Endothelial cell (in vitro differentiated cells): ENCODE data around the gene TMC1. TPM values are rescaled to one million over a fixed set of nuclear protein-coding genes. Genes with fewer than 3 reads are reported as not detected.

ENCODE experiments used
- DNase-seq: peaks from one replicate; pipeline ENCODE4 v3.0.0; 2021; ENCODE audit warnings: low spot score
- H3K27ac Mint-ChIP-seq: one replicate; pipeline ENCODE4 v1.8.0; 2021; ENCODE audit warnings: mixed read lengths, inconsistent platforms; ENCODE audit not compliant: unreplicated experiment
- H3K27me3 Mint-ChIP-seq: one replicate; pipeline ENCODE4 v1.8.0; 2021; ENCODE audit warnings: mild to moderate bottlenecking, moderate library complexity, mixed read lengths, inconsistent platforms; ENCODE audit not compliant: unreplicated experiment
- H3K36me3 Mint-ChIP-seq: one replicate; pipeline ENCODE4 v1.8.0; 2021; ENCODE audit warnings: mild to moderate bottlenecking, low read depth, mixed read lengths, inconsistent platforms; ENCODE audit not compliant: unreplicated experiment
- H3K4me1 Mint-ChIP-seq: one replicate; pipeline ENCODE4 v1.8.0; 2021; ENCODE audit warnings: mild to moderate bottlenecking, mixed read lengths, inconsistent platforms; ENCODE audit not compliant: unreplicated experiment
- H3K4me3 Mint-ChIP-seq: one replicate; pipeline ENCODE4 v1.8.0; 2021; ENCODE audit warnings: mild to moderate bottlenecking, mixed read lengths, inconsistent platforms; ENCODE audit not compliant: unreplicated experiment
- H3K9me3 Mint-ChIP-seq: one replicate; pipeline ENCODE4 v1.8.0; 2021; ENCODE audit warnings: mixed read lengths, inconsistent platforms; ENCODE audit not compliant: unreplicated experiment
- CTCF ChIP-seq: fragments of 200-600 bp; sonication (generic); IDR thresholded peaks from one replicate; pipeline ENCODE4 v1.5.0; 2021; ENCODE audit warnings: antibody characterized with exemption; ENCODE audit not compliant: unreplicated experiment
- total RNA-seq: library from RNA; stranded (reverse); fragmentation: NEBNext Ultra II Directional; extraction: Animal tissue kit (Norgen Biotek cat#: 25700); gene quantifications from one replicate; pipeline ENCODE4 v1.2.1, GENCODE V29; 2021; ENCODE audit not compliant: unreplicated experiment

Gene TMC1
- total RNA-seq, 1 donor from 2014 or later, result not detected

DNA sequence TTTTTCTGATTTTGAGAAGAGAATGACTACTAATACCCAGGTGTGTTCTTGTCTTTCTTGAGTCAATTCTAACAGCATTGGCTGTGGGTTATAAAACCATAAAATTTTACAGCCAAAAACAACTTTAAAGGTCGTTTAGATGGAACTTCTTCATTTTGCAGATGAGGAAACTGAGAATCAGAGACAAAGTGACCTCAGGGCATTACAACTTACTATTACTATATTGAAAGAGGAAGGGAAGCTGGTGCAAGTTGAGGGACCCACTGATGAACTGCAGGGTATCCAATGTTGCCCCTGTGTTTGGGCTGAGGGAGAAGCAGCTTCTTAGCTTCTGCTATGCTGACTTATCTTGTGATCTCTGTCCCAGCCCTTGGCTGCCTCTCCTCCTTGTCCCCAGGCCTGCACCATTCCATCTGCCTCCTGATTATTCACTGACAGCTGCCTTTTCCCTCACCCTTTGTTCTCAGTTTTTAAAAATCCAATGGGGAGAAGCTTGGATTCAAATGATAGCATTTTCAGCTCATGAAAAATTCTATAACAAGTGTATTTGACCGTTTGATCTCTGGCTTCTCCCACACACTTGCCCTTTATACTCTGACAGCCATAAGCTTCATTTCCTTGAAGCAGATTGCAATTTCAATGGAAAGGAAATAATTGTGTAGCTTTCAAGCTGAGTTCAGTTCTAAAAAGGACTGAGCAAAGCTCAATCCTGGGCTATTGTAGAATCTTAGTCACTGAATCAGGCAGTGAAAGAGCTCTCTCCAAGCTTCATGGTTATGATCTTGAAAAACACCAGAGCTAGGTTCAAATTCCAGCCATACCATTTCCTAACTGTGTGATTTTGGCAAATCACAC, 68.5 kb downstream of the TMC1 start:
- H3K36me3 Mint-ChIP-seq, result no peaks in the 10 kb centered on the region
- no peak overlapping the region for H3K4me3 Mint-ChIP-seq
- no peak overlapping the region for H3K27ac Mint-ChIP-seq
- TF ChIP-seq CTCF, result no peak
- peaks cover 3% of the 10 kb centered on the region for H3K27me3 Mint-ChIP-seq
- no peaks in the 10 kb centered on the region for H3K9me3 Mint-ChIP-seq
- peaks cover 12% of the 10 kb centered on the region for H3K4me1 Mint-ChIP-seq
- no peak for DNase-seq

DNA sequence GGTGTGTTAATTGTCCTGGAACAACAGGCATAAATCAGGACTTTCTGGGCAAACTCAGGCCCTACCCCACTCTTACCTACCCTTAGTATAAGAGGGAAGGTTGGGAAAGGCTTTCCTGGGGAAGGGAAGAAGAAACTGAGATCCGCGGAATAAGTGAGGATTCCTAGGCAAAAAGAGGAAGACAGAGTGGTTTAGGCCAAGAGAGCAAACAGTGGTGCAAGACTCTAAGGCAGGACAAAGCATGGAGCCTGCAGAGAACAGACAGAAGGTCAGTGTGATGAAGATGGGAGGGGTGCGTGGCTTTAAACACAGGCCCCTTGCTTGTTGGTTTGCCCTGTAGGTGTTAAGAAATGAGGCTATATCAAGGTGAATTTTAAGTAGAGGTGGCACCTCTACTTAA, 69.4 kb downstream of the TMC1 start:
- H3K27me3 Mint-ChIP-seq, result no peaks in the 10 kb centered on the region
- H3K4me3 Mint-ChIP-seq, result no peak overlapping the region
- peaks cover 6% of the 10 kb centered on the region for H3K4me1 Mint-ChIP-seq
- DNase-seq, result no peak
- TF ChIP-seq CTCF, result no peak
- H3K9me3 Mint-ChIP-seq, result no peaks in the 10 kb centered on the region
- H3K36me3 Mint-ChIP-seq, result no peaks in the 10 kb centered on the region
- peak overlapping the region; percentile 28 for H3K27ac Mint-ChIP-seq

- Mint-ChIP-seq H3K36me3 (no peaks in the 10 kb centered on the region), H3K27me3 (no peaks in the 10 kb centered on the region)
These were observed 71.3 kb downstream of the TMC1 start for GRCh38 chr9:72592502-72593403.

GRCh38 chr9:72596451-72597180, 75.2 kb downstream of the TMC1 start:
- no peaks in the 10 kb centered on the region for H3K9me3 Mint-ChIP-seq
- no peak overlapping the region for H3K4me3 Mint-ChIP-seq
- no peaks in the 10 kb centered on the region for H3K27me3 Mint-ChIP-seq
- H3K36me3 Mint-ChIP-seq, result no peaks in the 10 kb centered on the region
- no peak for TF ChIP-seq CTCF
- H3K27ac Mint-ChIP-seq, result no peak overlapping the region
- no peak for DNase-seq
- no peaks in the 10 kb centered on the region for H3K4me1 Mint-ChIP-seq

More at GRCh38 chr9:72592502-72593403, 71.3 kb downstream of the TMC1 start:
- Mint-ChIP-seq H3K27ac (no peak overlapping the region), H3K4me3 (no peak overlapping the region), H3K9me3 (no peaks in the 10 kb centered on the region), H3K4me1 (peaks cover 2% of the 10 kb centered on the region)
- peak; percentile 94 for TF ChIP-seq CTCF
- peak; percentile 9 for DNase-seq
